Trophoblast cell (in vitro differentiated cells and primary cell): Measurements from ENCODE around the gene SNX20. TPM values are rescaled to one million over a fixed set of nuclear protein-coding genes. Genes with fewer than 3 reads are reported as not detected.

Source experiments
- DNase-seq, 2 donors: peaks; one replicate each; pipeline ENCODE4 v3.0.0-alpha.2; 2016
- H2AFZ ChIP-seq: 2 replicates; pipeline ENCODE4 v1.6.1; 2013; ENCODE audit warnings: low read length, moderate library complexity, mild to moderate bottlenecking; ENCODE audit not compliant: insufficient read depth, poor library complexity
- H2AK5ac ChIP-seq: 2 replicates; pipeline ENCODE4 v1.6.1; 2013; ENCODE audit warnings: mild to moderate bottlenecking, low read length
- H2BK120ac ChIP-seq: 2 replicates; pipeline ENCODE4 v1.6.1; 2013; ENCODE audit warnings: low read length, mild to moderate bottlenecking, moderate library complexity; ENCODE audit not compliant: insufficient read depth, poor library complexity
- H2BK12ac ChIP-seq: 2 replicates; pipeline ENCODE4 v1.6.1; 2013; ENCODE audit warnings: mild to moderate bottlenecking, low read length, moderate library complexity
- H2BK5ac ChIP-seq: 2 replicates; pipeline ENCODE4 v1.6.1; 2013; ENCODE audit warnings: low read length, low read depth, moderate library complexity, mild to moderate bottlenecking; ENCODE audit not compliant: poor library complexity
- H3K14ac ChIP-seq: 2 replicates; pipeline ENCODE4 v1.6.1; 2013; ENCODE audit warnings: mild to moderate bottlenecking, low read length
- H3K18ac ChIP-seq: 2 replicates; pipeline ENCODE4 v1.6.1; 2013; ENCODE audit warnings: mild to moderate bottlenecking, low read length
- H3K23ac ChIP-seq: 2 replicates; pipeline ENCODE4 v1.6.1; 2013; ENCODE audit warnings: low read length
- H3K27ac ChIP-seq: 2 replicates; pipeline ENCODE4 v1.5.1; 2013; ENCODE audit warnings: low read depth, mild to moderate bottlenecking, inconsistent platforms, low read length, moderate library complexity
- H3K27me3 ChIP-seq: 2 replicates; pipeline ENCODE4 v1.6.1; 2013; ENCODE audit warnings: inconsistent platforms, mild to moderate bottlenecking, low read length, moderate library complexity; ENCODE audit not compliant: insufficient read depth
- H3K36me3 ChIP-seq, 2 experiments: 1 replicate in 1 of 2; 2 replicates in 1 of 2; pipeline ENCODE4 v1.6.1; 2013; ENCODE audit warnings: low read length in 2 of 2, mild to moderate bottlenecking in 2 of 2, moderate library complexity in 1 of 2; ENCODE audit not compliant: insufficient read depth in 2 of 2, control insufficient read depth in 1 of 2
- H3K4ac ChIP-seq: 2 replicates; pipeline ENCODE4 v1.6.1; 2013; ENCODE audit warnings: low read depth, mild to moderate bottlenecking, low read length, moderate library complexity
- H3K4me1 ChIP-seq, 2 experiments: 1 replicate in 1 of 2; 2 replicates in 1 of 2; pipeline ENCODE4 v1.6.1; 2013; ENCODE audit warnings: low read length in 2 of 2, mild to moderate bottlenecking in 2 of 2, moderate library complexity in 1 of 2; ENCODE audit not compliant: insufficient read depth in 2 of 2, control insufficient read depth in 1 of 2
- H3K4me2 ChIP-seq: 2 replicates; pipeline ENCODE4 v1.6.1; 2013; ENCODE audit warnings: inconsistent platforms, mild to moderate bottlenecking, low read length, moderate library complexity
- H3K4me3 ChIP-seq: 2 replicates; pipeline ENCODE4 v1.5.1; 2013; ENCODE audit warnings: mild to moderate bottlenecking, low read depth, low read length, inconsistent platforms
- H3K79me1 ChIP-seq: one replicate; pipeline ENCODE4 v1.6.1; 2013; ENCODE audit warnings: low read length
- H3K79me2 ChIP-seq: 2 replicates; pipeline ENCODE4 v1.6.1; 2013; ENCODE audit warnings: low read length, mild to moderate bottlenecking; ENCODE audit not compliant: control insufficient read depth, insufficient read depth, poor library complexity
- H3K9ac ChIP-seq: 2 replicates; pipeline ENCODE4 v1.6.1; 2013; ENCODE audit warnings: mild to moderate bottlenecking, low read length
- H3K9me3 ChIP-seq: 2 replicates; pipeline ENCODE4 v1.6.1; 2013; ENCODE audit warnings: low read depth, mild to moderate bottlenecking, control low read depth, inconsistent platforms, low read length; ENCODE audit not compliant: insufficient read depth
- H4K12ac ChIP-seq: 2 replicates; pipeline ENCODE4 v1.6.1; 2013; ENCODE audit warnings: low read depth, mild to moderate bottlenecking, low read length, moderate library complexity
- H4K8ac ChIP-seq: 2 replicates; pipeline ENCODE4 v1.6.1; 2013; ENCODE audit warnings: low read depth, mild to moderate bottlenecking, low read length, moderate library complexity
- H4K91ac ChIP-seq: one replicate; pipeline ENCODE4 v1.6.1; 2013; ENCODE audit warnings: low read depth, mild to moderate bottlenecking, low read length, moderate library complexity
- WGBS: extraction: QIAGEN DNeasy Blood & Tissue Kit; methylation state at CpG from one replicate; pipeline ENCODE4 v1.1.7; 2013; ENCODE audit warnings: missing lambda C conversion rate; ENCODE audit not compliant: insufficient read length, insufficient coverage; ENCODE audit errors: extremely low coverage; 5-methylcytosine and 5-hydroxymethylcytosine counted together
- polyA plus RNA-seq: library from polyadenylated mRNA; stranded (reverse); fragments of 200-250 nt; gene quantifications from 2 replicates; pipeline ENCODE4 v1.2.3, GENCODE V29; 2013

The SNX20 gene, protein sequence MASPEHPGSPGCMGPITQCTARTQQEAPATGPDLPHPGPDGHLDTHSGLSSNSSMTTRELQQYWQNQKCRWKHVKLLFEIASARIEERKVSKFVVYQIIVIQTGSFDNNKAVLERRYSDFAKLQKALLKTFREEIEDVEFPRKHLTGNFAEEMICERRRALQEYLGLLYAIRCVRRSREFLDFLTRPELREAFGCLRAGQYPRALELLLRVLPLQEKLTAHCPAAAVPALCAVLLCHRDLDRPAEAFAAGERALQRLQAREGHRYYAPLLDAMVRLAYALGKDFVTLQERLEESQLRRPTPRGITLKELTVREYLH
- not detected in 2 replicates for polyA plus RNA-seq

DNA sequence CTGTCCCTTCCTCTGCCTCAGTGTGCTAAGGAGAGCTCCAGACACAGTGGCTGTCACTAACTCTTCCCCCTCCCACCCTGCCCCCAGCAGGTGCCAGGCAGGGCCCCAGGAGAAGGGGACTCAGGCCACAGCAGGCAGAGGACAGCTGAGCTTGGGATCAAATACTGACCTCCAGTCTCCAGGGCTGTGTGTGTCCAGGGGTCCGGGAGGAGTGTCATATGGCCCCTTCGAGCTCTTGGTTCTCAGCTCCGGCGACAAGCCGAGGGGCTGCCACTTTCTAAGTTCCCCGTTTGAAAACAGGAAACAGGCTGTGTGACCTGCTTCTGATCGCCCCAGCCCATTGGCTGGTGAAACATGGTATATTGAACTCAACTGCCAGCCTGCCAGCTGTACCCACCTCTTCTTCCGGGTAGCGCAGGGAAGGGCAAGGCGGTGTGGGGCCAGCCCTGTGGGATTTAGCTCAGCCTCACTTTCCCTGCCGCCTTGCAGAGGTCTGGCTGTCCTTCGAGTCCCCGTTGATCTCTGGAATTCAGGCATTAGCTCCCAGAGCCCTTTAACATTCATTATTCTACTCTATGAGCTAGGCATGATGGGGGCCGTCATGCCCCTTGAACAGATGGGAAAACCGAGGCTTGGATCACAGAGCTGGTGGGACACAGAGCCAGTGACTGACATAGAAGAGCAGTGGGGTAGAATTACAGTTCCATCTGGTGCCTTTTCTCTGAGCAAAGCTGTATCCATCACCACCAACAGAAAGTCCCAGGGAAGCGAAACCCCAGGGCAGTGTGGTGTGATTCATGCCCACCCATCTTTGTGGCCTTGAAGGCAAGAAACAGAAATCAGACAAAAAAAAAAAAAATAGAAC lies at the start of gene SNX20:
TSS of gene SNX20 (minus strand) at position 292 of the 865 bp plus-strand sequence. CDS start 3,786 bp downstream, outside the sequence.
- Histone ChIP-seq H3K9ac (no peak within 1 kb of the TSS), H3K79me1 (no peaks in the 10 kb centered on the region), H3K36me3 (no peaks in the 10 kb centered on the region), H3K4ac (no peak within 1 kb of the TSS), H2BK120ac (no peak within 1 kb of the TSS), H3K27ac (no peak within 1 kb of the TSS), H2BK5ac (no peak within 1 kb of the TSS), H3K79me2 (no peaks in the 10 kb centered on the region), H2AFZ (no peak within 1 kb of the TSS), H4K91ac (no peak within 1 kb of the TSS), H3K4me1 (peaks cover 1 to 2% of the 10 kb centered on the region in 2 experiments), H2BK12ac (no peak within 1 kb of the TSS), H3K4me3 (no peak within 1 kb of the TSS), H3K9me3 (no peaks in the 10 kb centered on the region), H2AK5ac (no peak within 1 kb of the TSS), H3K4me2 (no peak within 1 kb of the TSS), H3K18ac (no peak within 1 kb of the TSS), H3K27me3 (no peaks in the 10 kb centered on the region), H3K14ac (no peak within 1 kb of the TSS), H4K8ac (no peak within 1 kb of the TSS), H4K12ac (no peak within 1 kb of the TSS), H3K23ac (no peak within 1 kb of the TSS)
- no peak for DNase-seq
- no CpG with 5 or more reads among the region's 16 CpGs for WGBS

DNA sequence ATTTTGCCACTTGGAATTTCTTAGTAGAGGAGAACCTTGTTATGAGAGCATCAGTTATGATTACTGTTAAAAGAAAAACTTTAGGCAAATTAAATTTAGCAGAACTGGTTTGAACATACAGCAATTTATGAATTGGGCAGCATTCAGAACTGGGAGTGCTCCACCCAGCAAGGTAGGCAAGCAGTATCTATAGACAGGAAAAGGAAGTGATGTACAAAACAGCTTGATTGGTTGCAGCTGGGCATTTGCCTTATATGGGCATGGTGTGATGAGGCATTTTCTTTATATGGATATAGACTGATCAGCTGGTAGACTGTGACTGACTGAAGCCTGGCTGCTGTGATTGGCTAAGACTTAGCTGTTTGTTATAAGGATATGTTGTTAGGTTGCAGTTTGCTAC lies 43.2 kb upstream of the SNX20 start:
- Histone ChIP-seq H2AK5ac (no peak overlapping the region), H3K4me3 (no peak overlapping the region), H3K4me2 (no peak overlapping the region), H3K4ac (no peak overlapping the region), H3K14ac (no peak overlapping the region), H4K91ac (no peak overlapping the region), H3K27ac (no peak overlapping the region), H2BK5ac (no peak overlapping the region), H3K18ac (no peak overlapping the region), H3K9ac (no peak overlapping the region), H3K9me3 (peaks cover 1% of the 10 kb centered on the region), H3K23ac (no peak overlapping the region), H2BK120ac (no peak overlapping the region), H4K8ac (no peak overlapping the region), H3K79me2 (no peaks in the 10 kb centered on the region), H3K27me3 (no peaks in the 10 kb centered on the region), H4K12ac (no peak overlapping the region), H2AFZ (no peak overlapping the region), H3K36me3 (no peaks in the 10 kb centered on the region), H3K4me1 (peaks cover 2 to 6% of the 10 kb centered on the region in 2 experiments), H2BK12ac (no peak overlapping the region), H3K79me1 (no peaks in the 10 kb centered on the region)
- DNase-seq = no peak

DNA sequence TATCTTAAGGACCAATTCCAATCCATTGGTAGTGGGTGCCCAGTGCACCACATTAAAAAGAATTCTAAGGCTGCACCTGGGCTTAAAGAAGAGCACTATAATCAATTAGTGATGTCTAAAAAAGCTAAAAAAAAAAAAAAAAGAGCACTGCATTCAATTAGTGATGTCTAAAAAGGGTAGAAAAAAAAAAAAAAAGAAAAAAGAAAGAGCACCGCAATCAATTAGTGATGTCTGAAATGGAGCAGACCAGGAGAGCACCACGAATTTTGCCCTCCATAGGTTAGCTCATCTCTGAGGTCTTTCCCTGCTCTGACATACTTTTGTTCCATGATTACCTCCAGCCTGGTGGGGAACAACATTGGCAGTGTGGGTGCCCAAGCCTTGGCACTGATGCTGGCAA lies 41.8 kb upstream of the SNX20 start:
- H3K14ac ChIP-seq = no peak overlapping the region
- no peak for DNase-seq

DNA sequence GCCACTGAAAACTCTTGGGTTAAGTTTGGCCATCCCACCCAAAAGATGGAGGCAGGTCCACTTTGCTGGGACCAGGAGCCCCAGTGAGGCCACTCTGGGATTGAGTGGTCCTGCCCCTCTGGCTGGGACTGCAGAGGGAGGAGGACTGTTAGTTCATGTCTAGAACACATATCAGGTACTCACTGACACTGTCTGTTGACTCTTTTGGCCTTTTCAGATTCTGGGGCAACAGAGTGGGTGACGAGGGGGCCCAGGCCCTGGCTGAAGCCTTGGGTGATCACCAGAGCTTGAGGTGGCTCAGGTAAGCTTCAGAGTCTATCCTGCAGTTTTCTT lies 41.3 kb upstream of the SNX20 start:
- Histone ChIP-seq H2AK5ac (no peak overlapping the region), H3K27ac (no peak overlapping the region), H3K4me2 (no peak overlapping the region), H2BK120ac (no peak overlapping the region), H2BK5ac (no peak overlapping the region), H2BK12ac (no peak overlapping the region), H3K79me2 (no peaks in the 10 kb centered on the region), H3K27me3 (no peaks in the 10 kb centered on the region), H4K8ac (no peak overlapping the region), H4K12ac (no peak overlapping the region), H3K4ac (no peak overlapping the region), H3K9ac (no peak overlapping the region), H3K23ac (no peak overlapping the region), H3K4me1 (peaks cover 2 to 6% of the 10 kb centered on the region in 2 experiments), H4K91ac (no peak overlapping the region), H3K14ac (no peak overlapping the region), H3K4me3 (no peak overlapping the region), H3K9me3 (peaks cover 1% of the 10 kb centered on the region), H3K36me3 (no peaks in the 10 kb centered on the region), H3K18ac (no peak overlapping the region), H3K79me1 (no peaks in the 10 kb centered on the region), H2AFZ (no peak overlapping the region)
- WGBS = no CpG with 5 or more reads among the region's 1 CpG
- DNase-seq = no peak

More for the DNA sequence above, 41.8 kb upstream of the SNX20 start:
- Histone ChIP-seq H3K79me2 (no peaks in the 10 kb centered on the region), H2BK5ac (no peak overlapping the region), H3K4me1 (peaks cover 2 to 6% of the 10 kb centered on the region in 2 experiments), H3K9me3 (peaks cover 1% of the 10 kb centered on the region), H3K79me1 (no peaks in the 10 kb centered on the region), H3K36me3 (no peaks in the 10 kb centered on the region), H3K4me3 (no peak overlapping the region), H3K18ac (no peak overlapping the region), H4K8ac (no peak overlapping the region), H2AFZ (no peak overlapping the region), H2BK12ac (no peak overlapping the region), H3K9ac (no peak overlapping the region), H3K27ac (no peak overlapping the region), H2AK5ac (no peak overlapping the region), H3K23ac (no peak overlapping the region), H3K27me3 (no peaks in the 10 kb centered on the region), H4K91ac (no peak overlapping the region), H4K12ac (no peak overlapping the region), H3K4ac (no peak overlapping the region), H3K4me2 (no peak overlapping the region), H2BK120ac (no peak overlapping the region)
- WGBS = no CpG with 5 or more reads among the region's 2 CpGs
